Measurements from ENCODE around the gene FAM117B. TPM values are rescaled to one million over a fixed set of nuclear protein-coding genes. Genes with fewer than 3 reads are reported as not detected.
"Not testable (repeated sequence)": the region's sequence is repeated elsewhere in the genome, so short reads cannot be mapped to it uniquely, and the experiment has no call there.

The FAM117B gene
- total and polyA plus RNA-seq, 4 experiments from 2014 or later = 4.8 to 27.1 (median 19.1) TPM

- no peaks in the 10 kb centered on the region for H3K9me3 ChIP-seq (ENCODE audit: control insufficient read depth in 1 of 2, low read length in 2 of 2)
- CTCF ChIA-PET (ENCODE audit: partially characterized antibody) = interaction anchor here (1.6 kb wide), 1 partner anchor 202 kb away, joined by 4 read pairs; no protein-coding TSS in a partner anchor
- H3K27ac ChIP-seq (ENCODE audit: low read depth, low read length) = no peak overlapping the region
- Mint-ChIP-seq H3K4me3 (no peak overlapping the region), H3K27ac (no peak overlapping the region), H3K36me3 (peaks cover 36 to 45% of the 10 kb centered on the region in 2 donors), H3K4me1 (no peaks in the 10 kb centered on the region), H3K9me3 (peaks cover 0 to 2% (median 0%) of the 10 kb centered on the region in 8 donors), H3K27me3 (no peaks in the 10 kb centered on the region)
- POLR2A ChIA-PET (ENCODE audit: partially characterized antibody) = no interaction called here
- no peaks in the 10 kb centered on the region for H3K4me1 ChIP-seq (ENCODE audit: insufficient read depth, low read length)
- DNase-seq = no peak
- no peak overlapping the region for H3K4me3 ChIP-seq (ENCODE audit: low read length in 2 of 2)
- H3K36me3 ChIP-seq (ENCODE audit: insufficient read depth, low read length) = peaks cover 9% of the 10 kb centered on the region
- intact Hi-C loops (cut with micrococcal nuclease) = no loop called here
- H3K27me3 ChIP-seq (ENCODE audit: insufficient read depth, low read length) = no peaks in the 10 kb centered on the region
These were observed 155.9 kb downstream of the FAM117B start for GRCh38 chr2:202790676-202791075.

- Mint-ChIP-seq H3K36me3 (peaks cover 18 to 46% of the 10 kb centered on the region in 2 donors), H3K4me1 (no peaks in the 10 kb centered on the region), H3K27me3 (no peaks in the 10 kb centered on the region), H3K4me3 (no peak overlapping the region), H3K27ac (no peak overlapping the region), H3K9me3 (peaks cover 0 to 14% (median 7%) of the 10 kb centered on the region in 8 donors)
- Histone ChIP-seq H3K4me1 (ENCODE audit: insufficient read depth, low read length) (no peaks in the 10 kb centered on the region), H3K27me3 (ENCODE audit: insufficient read depth, low read length) (no peaks in the 10 kb centered on the region), H3K4me3 (ENCODE audit: low read length in 2 of 2) (no peak overlapping the region), H3K9me3 (ENCODE audit: control insufficient read depth in 1 of 2, low read length in 2 of 2) (no peaks in the 10 kb centered on the region), H3K36me3 (ENCODE audit: insufficient read depth, low read length) (no peaks in the 10 kb centered on the region), H3K27ac (ENCODE audit: low read depth, low read length) (no peak overlapping the region)
- no peak for DNase-seq
- POLR2A ChIA-PET (ENCODE audit: partially characterized antibody) = no interaction called here
- intact Hi-C loops (cut with micrococcal nuclease) = no loop called here
- CTCF ChIA-PET (ENCODE audit: partially characterized antibody) = no interaction called here
These were observed 163.2 kb downstream of the FAM117B start for GRCh38 chr2:202797944-202798343.

- POLR2A ChIA-PET (ENCODE audit: partially characterized antibody); H3K27me3 Mint-ChIP-seq; H3K27ac Mint-ChIP-seq; H3K4me1 Mint-ChIP-seq; CTCF ChIA-PET (ENCODE audit: partially characterized antibody); H3K27me3 ChIP-seq (ENCODE audit: insufficient read depth, low read length); H3K4me1 ChIP-seq (ENCODE audit: insufficient read depth, low read length); H3K9me3 ChIP-seq (ENCODE audit: control insufficient read depth in 1 of 2, low read length in 2 of 2); H3K27ac ChIP-seq (ENCODE audit: low read depth, low read length); DNase-seq; H3K4me3 ChIP-seq (ENCODE audit: low read length in 2 of 2); H3K4me3 Mint-ChIP-seq; H3K36me3 ChIP-seq (ENCODE audit: insufficient read depth, low read length); intact Hi-C loops (cut with micrococcal nuclease): not testable (repeated sequence)
- H3K9me3 Mint-ChIP-seq = peaks cover 0 to 20% (median 8%) of the 10 kb centered on the region in 8 donors
- H3K36me3 Mint-ChIP-seq = peaks cover 12 to 52% of the 10 kb centered on the region in 2 donors
These were observed 171.1 kb downstream of the FAM117B start for GRCh38 chr2:202805911-202806310.

DNA sequence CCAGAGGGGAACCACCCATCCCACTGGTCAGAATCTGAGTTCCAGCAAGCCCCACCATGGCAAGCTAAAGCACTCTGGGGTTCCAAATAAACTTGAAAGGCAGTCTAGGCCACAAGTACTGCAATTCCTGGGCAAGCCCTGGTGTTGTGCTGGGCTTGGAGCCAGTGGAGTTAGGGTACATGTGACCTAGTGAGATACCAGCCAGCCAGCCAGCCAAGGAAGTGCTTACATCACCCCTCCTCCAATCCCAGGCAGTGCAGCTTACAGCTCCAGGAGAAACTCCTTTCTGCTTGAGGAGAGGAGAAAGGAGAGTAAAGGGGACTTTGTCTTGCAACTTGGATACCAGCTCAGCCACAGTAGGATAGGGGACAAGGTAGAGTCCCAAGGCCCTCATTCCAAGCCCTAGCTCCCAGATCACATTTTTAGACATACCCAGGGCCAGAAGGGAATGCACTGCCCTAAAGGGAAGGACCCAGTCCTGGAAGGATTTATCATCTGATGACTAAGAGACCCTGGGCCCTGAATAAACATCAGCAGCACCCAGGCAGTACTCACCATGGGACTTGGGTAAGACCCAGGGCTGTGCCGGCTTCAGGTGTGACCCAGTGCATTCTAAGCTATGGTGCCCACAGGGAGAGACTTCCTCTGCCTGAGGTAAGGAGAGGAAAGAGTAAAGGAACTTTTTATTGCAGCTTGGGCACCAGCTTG, 172.8 kb downstream of the FAM117B start:
- H3K36me3 ChIP-seq (ENCODE audit: insufficient read depth, low read length); intact Hi-C loops (cut with micrococcal nuclease); CTCF ChIA-PET (ENCODE audit: partially characterized antibody); H3K4me1 ChIP-seq (ENCODE audit: insufficient read depth, low read length); H3K9me3 ChIP-seq (ENCODE audit: control insufficient read depth in 1 of 2, low read length in 2 of 2); H3K4me3 ChIP-seq (ENCODE audit: low read length in 2 of 2); H3K27me3 Mint-ChIP-seq; H3K4me3 Mint-ChIP-seq; H3K27me3 ChIP-seq (ENCODE audit: insufficient read depth, low read length); H3K27ac ChIP-seq (ENCODE audit: low read depth, low read length); POLR2A ChIA-PET (ENCODE audit: partially characterized antibody); DNase-seq; H3K4me1 Mint-ChIP-seq; H3K27ac Mint-ChIP-seq: not testable (repeated sequence)
- Mint-ChIP-seq H3K9me3 (peaks cover 0 to 26% (median 14%) of the 10 kb centered on the region in 8 donors), H3K36me3 (peaks cover 12 to 43% of the 10 kb centered on the region in 2 donors)

GRCh38 chr2:202808754-202809153, 174.0 kb downstream of the FAM117B start:
- Histone ChIP-seq H3K27me3 (ENCODE audit: insufficient read depth, low read length) (no peaks in the 10 kb centered on the region), H3K36me3 (ENCODE audit: insufficient read depth, low read length) (no peaks in the 10 kb centered on the region), H3K27ac (ENCODE audit: low read depth, low read length) (no peak overlapping the region), H3K9me3 (ENCODE audit: control insufficient read depth in 1 of 2, low read length in 2 of 2) (no peaks in the 10 kb centered on the region), H3K4me3 (ENCODE audit: low read length in 2 of 2) (no peak overlapping the region), H3K4me1 (ENCODE audit: insufficient read depth, low read length) (no peaks in the 10 kb centered on the region)
- CTCF ChIA-PET (ENCODE audit: partially characterized antibody) = interaction anchor here (0.6 kb wide), 1 partner anchor 892 kb away, joined by 4 read pairs; no protein-coding TSS in a partner anchor
- Mint-ChIP-seq H3K9me3 (peaks cover 0 to 32% (median 14%) of the 10 kb centered on the region in 8 donors), H3K4me3 (peak overlapping the region in 1 of 8 donors; percentile 27), H3K4me1 (no peaks in the 10 kb centered on the region), H3K27me3 (no peaks in the 10 kb centered on the region), H3K36me3 (peaks cover 12 to 39% of the 10 kb centered on the region in 2 donors), H3K27ac (no peak overlapping the region)
- intact Hi-C loops (cut with micrococcal nuclease) = no loop called here
- DNase-seq = no peak
- POLR2A ChIA-PET (ENCODE audit: partially characterized antibody) = no interaction called here

- DNase-seq = no peak
- no peaks in the 10 kb centered on the region for H3K36me3 ChIP-seq (ENCODE audit: insufficient read depth, low read length)
- ChIA-PET POLR2A (ENCODE audit: partially characterized antibody) (no interaction called here), CTCF (ENCODE audit: partially characterized antibody) (no interaction called here)
- peaks cover 0 to 36% (median 15%) of the 10 kb centered on the region in 8 donors for H3K9me3 Mint-ChIP-seq
- no peaks in the 10 kb centered on the region for H3K27me3 ChIP-seq (ENCODE audit: insufficient read depth, low read length)
- no peaks in the 10 kb centered on the region for H3K4me1 Mint-ChIP-seq
- H3K36me3 Mint-ChIP-seq = peaks cover 9 to 25% of the 10 kb centered on the region in 2 donors
- no peak overlapping the region for H3K4me3 Mint-ChIP-seq
- no peaks in the 10 kb centered on the region for H3K9me3 ChIP-seq (ENCODE audit: control insufficient read depth in 1 of 2, low read length in 2 of 2)
- no peaks in the 10 kb centered on the region for H3K4me1 ChIP-seq (ENCODE audit: insufficient read depth, low read length)
- no peak overlapping the region for H3K27ac Mint-ChIP-seq
- H3K27ac ChIP-seq (ENCODE audit: low read depth, low read length) = no peak overlapping the region
- no peak overlapping the region for H3K4me3 ChIP-seq (ENCODE audit: low read length in 2 of 2)
- intact Hi-C loops (cut with micrococcal nuclease) = no loop called here
- H3K27me3 Mint-ChIP-seq = no peaks in the 10 kb centered on the region
These were observed 178.6 kb downstream of the FAM117B start for GRCh38 chr2:202813387-202813786.

DNA sequence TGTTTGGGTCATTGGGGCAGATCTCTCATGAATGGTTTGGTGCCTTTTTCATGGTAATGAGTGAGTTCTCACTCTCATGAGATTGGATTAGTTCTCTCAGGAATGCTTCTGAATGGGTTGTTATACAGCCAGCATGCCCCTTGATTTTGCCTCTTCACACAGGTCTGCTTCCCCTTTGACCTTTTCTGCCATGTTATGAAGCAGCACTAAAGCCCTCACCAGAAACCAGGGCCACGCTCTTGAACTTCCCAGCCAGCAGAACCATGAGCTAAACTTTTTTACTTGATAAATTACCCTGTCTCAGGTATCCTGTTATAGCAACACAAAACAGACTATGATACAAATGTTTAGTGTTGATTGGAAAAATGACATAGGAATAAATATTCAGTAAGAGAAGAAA, 179.5 kb downstream of the FAM117B start:
- intact Hi-C loops (cut with micrococcal nuclease) = no loop called here
- no peaks in the 10 kb centered on the region for H3K36me3 ChIP-seq (ENCODE audit: insufficient read depth, low read length)
- POLR2A ChIA-PET (ENCODE audit: partially characterized antibody) = interaction anchor here (0.7 kb wide), 1 partner anchor 136 kb away, joined by 3 read pairs; no protein-coding TSS in a partner anchor
- H3K4me1 ChIP-seq (ENCODE audit: insufficient read depth, low read length) = no peaks in the 10 kb centered on the region
- DNase-seq = no peak
- H3K9me3 ChIP-seq (ENCODE audit: control insufficient read depth in 1 of 2, low read length in 2 of 2) = no peaks in the 10 kb centered on the region
- no peak overlapping the region for H3K4me3 Mint-ChIP-seq
- H3K4me1 Mint-ChIP-seq = no peaks in the 10 kb centered on the region
- CTCF ChIA-PET (ENCODE audit: partially characterized antibody) = no interaction called here
- H3K4me3 ChIP-seq (ENCODE audit: low read length in 2 of 2) = no peak overlapping the region
- no peak overlapping the region for H3K27ac Mint-ChIP-seq
- no peaks in the 10 kb centered on the region for H3K27me3 ChIP-seq (ENCODE audit: insufficient read depth, low read length)
- no peak overlapping the region for H3K27ac ChIP-seq (ENCODE audit: low read depth, low read length)
- no peaks in the 10 kb centered on the region for H3K27me3 Mint-ChIP-seq
- peaks cover 4 to 16% of the 10 kb centered on the region in 2 donors for H3K36me3 Mint-ChIP-seq
- peaks cover 0 to 30% (median 12%) of the 10 kb centered on the region in 8 donors for H3K9me3 Mint-ChIP-seq
